ENCODE results near the gene KHDC4. TPM values are rescaled to one million over a fixed set of nuclear protein-coding genes. Genes with fewer than 3 reads are reported as not detected.

The KHDC4 gene
- total and polyA plus RNA-seq, 2 of the 4 experiments (the other 2 are of a cell fraction) = 28.0 to 29.9 TPM

GRCh38 chr1:155940482-155940992 lies 6.3 kb upstream of the KHDC4 start:
- dilution Hi-C loops (cut with HindIII; ENCODE audit: low sequenced_read_pairs, unreplicated experiment) = no loop called here
- peaks cover 11% of the 10 kb centered on the region for H3K4me1 ChIP-seq (ENCODE audit: control insufficient read depth, insufficient read depth, low read length)
- CTCF ChIA-PET = interaction anchor here (0.9 kb wide), 1 partner anchor 49 kb away, joined by 3 read pairs; no protein-coding TSS in a partner anchor

More at GRCh38 chr1:155940482-155940992, 6.3 kb upstream of the KHDC4 start:
- peak overlapping the region; percentile 76 for H3K4ac ChIP-seq (ENCODE audit: low read depth, low read length)
- H2BK15ac ChIP-seq (ENCODE audit: low read depth, low read length) = peak overlapping the region; percentile 74; the same call in 1 of the 3 replicates
- no CpG with 5 or more reads among the region's 4 CpGs for WGBS, 2 experiments (ENCODE audit: extremely low coverage in 2 of 2, insufficient read length in 1 of 2)
- H4K8ac ChIP-seq (ENCODE audit: low read depth in 2 of 2, low read length in 2 of 2) = peak overlapping the region; percentile 81 to 85
- no peaks in the 10 kb centered on the region for H3K27me3 ChIP-seq (ENCODE audit: control insufficient read depth, insufficient read depth, low read length)
- in situ Hi-C loops (cut with MboI; ENCODE audit: low sequenced_read_pairs) (no loop called here), intact Hi-C loops (cut with micrococcal nuclease) (loop anchor here (5.0 kb wide), 1 partner anchor 37 kb away; the partner anchor contains the start of gene ARHGEF2)
- H4K91ac ChIP-seq (ENCODE audit: insufficient read depth, low read depth, low read length) = peak overlapping the region; percentile 39
- BruUV-seq (replicated peaks) = no TSS peak
- H3K27ac ChIP-seq (ENCODE audit: insufficient read depth, low read length) = 0 out of 2 replicates have a peak overlapping the region, but pooled peaks have one; percentile 0
- H4K20me1 ChIP-seq (ENCODE audit: insufficient read depth, low read length) = peaks cover 15% of the 10 kb centered on the region; the same call in 1 of the 2 replicates
- ATAC-seq (ENCODE audit: low read depth) (peak; percentile 24), DNase-seq (peak; percentile 55)
- peak overlapping the region; percentile 50 for H3K14ac ChIP-seq (replicated peaks; ENCODE audit: low read depth, low read length)
- TF ChIP-seq POLR2A (IDR thresholded peaks at IDR 0.05; ENCODE audit: low read depth, low read length) (no peak), RAD21 (IDR thresholded peaks at IDR 0.05; ENCODE audit: low read length) (no peak), MXI1 (IDR thresholded peaks at IDR 0.05; ENCODE audit: borderline replicate concordance, low read depth, low read length) (no peak), MAZ (IDR thresholded peaks at IDR 0.05; ENCODE audit: borderline replicate concordance, low read depth, low read length) (no peak), FOS (IDR thresholded peaks at IDR 0.05; ENCODE audit: low read depth, low read length) (no peak), SMC3 (IDR thresholded peaks at IDR 0.05; ENCODE audit: low read depth, low read length) (no peak), MAFK (IDR thresholded peaks at IDR 0.05; ENCODE audit: low read depth, low read length) (no peak), CTCF (conservative IDR thresholded peaks at IDR 0.05; ENCODE audit: low read depth, low read length) (no peak), NFE2L2 (IDR thresholded peaks at IDR 0.05; ENCODE audit: low read depth, low read length) (no peak), RFX5 (IDR thresholded peaks at IDR 0.05; ENCODE audit: low read depth, low read length) (no peak), BHLHE40 (IDR thresholded peaks at IDR 0.05; ENCODE audit: low read depth, low read length) (no peak), CEBPB (IDR thresholded peaks at IDR 0.05; ENCODE audit: low read depth, low read length) (no peak), CHD1 (IDR thresholded peaks at IDR 0.05; ENCODE audit: low read depth, low read length) (no peak), RCOR1 (IDR thresholded peaks at IDR 0.05; ENCODE audit: insufficient replicate concordance, low read length) (no peak), ELK1 (IDR thresholded peaks at IDR 0.05; ENCODE audit: borderline replicate concordance, low read depth, low read length) (no peak)
- no peak overlapping the region for H2BK5ac ChIP-seq (ENCODE audit: low read depth, low read length, poor library complexity, severe bottlenecking)
- H2AFZ ChIP-seq (replicated peaks; ENCODE audit: low read length, poor library complexity) = peak overlapping the region; percentile 88
- 0 out of 2 replicates have a peak overlapping the region, but pooled peaks have one; percentile 8 for H3K56ac ChIP-seq (ENCODE audit: extremely low read depth, insufficient read depth, low read length)
- peak overlapping the region; percentile 36 for H4K5ac ChIP-seq (ENCODE audit: low read depth, low read length)
- peaks cover 2% of the 10 kb centered on the region; the same call in 1 of the 2 replicates for H3K36me3 ChIP-seq (ENCODE audit: control insufficient read depth, insufficient read depth, low read length)
- H3K23ac ChIP-seq (ENCODE audit: low read depth, low read length) = no peak overlapping the region
- no peak overlapping the region for H3K4me3 ChIP-seq (ENCODE audit: insufficient read depth, low read depth, low read length)
- H2AK5ac ChIP-seq (ENCODE audit: low read depth, low read length) = peak overlapping the region; percentile 38; the same call in 1 of the 2 replicates
- H3K18ac ChIP-seq (ENCODE audit: low read depth, low read length) = no peak overlapping the region
- H3K79me1 ChIP-seq (ENCODE audit: low read depth in 1 of 2, low read length in 2 of 2) = peaks cover 0 to 12% of the 10 kb centered on the region in 2 experiments; a peak in 2 of 4 replicates
- peak overlapping the region; percentile 78 for H2BK120ac ChIP-seq (ENCODE audit: low read depth, low read length)
- peak overlapping the region; percentile 29; the same call in 1 of the 2 replicates for H2BK20ac ChIP-seq (ENCODE audit: low read depth, low read length)
- H3K9ac ChIP-seq (ENCODE audit: low read depth, low read length) = no peak overlapping the region
- H2AK9ac ChIP-seq (replicated peaks; ENCODE audit: low read depth, low read length, poor library complexity) = peak overlapping the region; percentile 81
- no peak overlapping the region for H3K4me2 ChIP-seq (ENCODE audit: low read depth, low read length)
- peaks cover 10% of the 10 kb centered on the region; the same call in 1 of the 2 replicates for H3K9me1 ChIP-seq (ENCODE audit: insufficient read depth, low read length)
- POLR2A ChIA-PET (ENCODE audit: unreplicated experiment) = no interaction called here
- H3K9me3 ChIP-seq (ENCODE audit: control insufficient read depth, insufficient read depth, low read length) = no peaks in the 10 kb centered on the region

All from IMR-90 (cell line).